EL (cell line): ENCODE measurements around the gene KHK.
"Not testable (repeated sequence)": the region's sequence is repeated elsewhere in the genome, so short reads cannot be mapped to it uniquely, and the experiment has no call there.

Experiments
- DNase-seq: peaks from one replicate; pipeline ENCODE4 v3.0.0-alpha.2; 2016

Gene KHK

DNA sequence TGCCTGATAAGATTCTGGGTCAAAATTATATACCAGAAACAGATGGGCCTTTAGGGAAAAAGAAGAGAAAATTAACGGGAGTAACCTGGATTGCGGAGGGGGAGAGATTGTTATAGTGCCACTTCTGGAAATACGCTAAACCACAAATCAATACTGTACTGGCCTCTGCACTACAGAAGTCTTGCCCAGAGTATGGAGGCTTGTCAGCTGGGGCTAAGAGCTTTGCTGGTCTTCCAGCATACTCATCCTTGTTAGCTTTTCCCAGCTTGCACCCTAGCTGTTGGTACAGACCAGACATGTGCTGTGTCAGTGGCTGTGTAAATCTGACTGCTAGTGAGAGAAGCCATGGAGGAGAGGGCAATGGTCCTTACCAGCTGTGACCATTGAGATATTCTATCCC lies 26.2 kb upstream of the KHK start:
- DNase-seq: no peak

DNA sequence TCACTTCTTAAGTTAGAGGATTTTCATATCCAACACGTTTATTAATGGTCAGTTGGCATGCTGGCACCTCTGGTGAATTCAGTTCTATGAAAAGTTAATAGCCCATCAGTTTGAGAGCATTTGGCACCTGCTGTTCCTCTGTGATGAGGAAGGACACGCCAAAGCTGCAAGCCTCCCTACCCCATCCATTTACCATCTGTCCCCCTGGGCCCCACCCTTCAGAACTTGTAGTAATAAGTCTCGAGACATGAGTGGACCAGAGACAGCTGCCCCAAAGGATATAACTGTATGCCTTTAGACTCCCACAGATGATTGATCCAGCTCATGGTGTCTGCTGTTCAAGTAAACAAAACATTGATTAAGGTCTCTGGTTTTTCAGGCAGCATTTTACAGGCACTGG lies 21.4 kb upstream of the KHK start:
- no peak for DNase-seq

DNA sequence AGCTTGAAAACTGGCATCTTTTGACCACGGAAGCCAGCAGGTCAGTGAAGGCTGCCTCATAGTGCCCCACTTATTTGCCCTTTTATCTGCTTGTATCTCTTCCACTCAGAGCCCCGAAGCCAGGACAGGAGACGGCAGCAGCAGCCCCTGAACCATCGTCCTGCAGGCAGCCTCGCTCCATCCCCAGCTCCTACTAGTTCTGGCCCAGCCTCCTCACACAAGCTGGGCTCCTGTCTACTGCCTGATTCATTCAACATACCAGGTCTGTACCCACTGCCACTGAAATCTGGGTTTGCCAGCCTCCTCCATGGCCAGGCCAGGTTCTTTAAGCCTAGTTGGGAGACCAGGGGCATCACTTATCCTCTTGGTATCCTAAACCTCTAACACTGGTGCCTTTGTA lies 19.2 kb upstream of the KHK start:
- no peak for DNase-seq

DNA sequence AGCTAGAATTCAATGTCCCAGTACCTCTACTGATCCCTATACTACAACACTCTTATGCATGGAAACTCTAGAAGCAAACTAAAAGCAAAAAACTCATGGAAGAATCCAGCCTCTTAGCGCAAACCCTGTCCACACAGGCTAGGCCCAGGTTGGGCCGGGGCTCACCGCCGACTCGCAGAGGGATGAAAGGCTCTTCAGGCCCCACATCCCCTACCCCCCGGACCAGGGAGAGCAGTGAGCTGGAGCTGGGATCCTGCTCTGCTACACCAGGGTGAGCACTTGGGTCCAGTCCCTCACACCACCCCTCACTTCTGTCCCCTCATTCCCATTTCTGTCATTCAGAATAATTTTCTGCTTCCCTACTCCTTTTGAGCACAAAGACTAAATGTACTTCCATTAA lies 17.1 kb upstream of the KHK start:
- DNase-seq: no peak

DNA sequence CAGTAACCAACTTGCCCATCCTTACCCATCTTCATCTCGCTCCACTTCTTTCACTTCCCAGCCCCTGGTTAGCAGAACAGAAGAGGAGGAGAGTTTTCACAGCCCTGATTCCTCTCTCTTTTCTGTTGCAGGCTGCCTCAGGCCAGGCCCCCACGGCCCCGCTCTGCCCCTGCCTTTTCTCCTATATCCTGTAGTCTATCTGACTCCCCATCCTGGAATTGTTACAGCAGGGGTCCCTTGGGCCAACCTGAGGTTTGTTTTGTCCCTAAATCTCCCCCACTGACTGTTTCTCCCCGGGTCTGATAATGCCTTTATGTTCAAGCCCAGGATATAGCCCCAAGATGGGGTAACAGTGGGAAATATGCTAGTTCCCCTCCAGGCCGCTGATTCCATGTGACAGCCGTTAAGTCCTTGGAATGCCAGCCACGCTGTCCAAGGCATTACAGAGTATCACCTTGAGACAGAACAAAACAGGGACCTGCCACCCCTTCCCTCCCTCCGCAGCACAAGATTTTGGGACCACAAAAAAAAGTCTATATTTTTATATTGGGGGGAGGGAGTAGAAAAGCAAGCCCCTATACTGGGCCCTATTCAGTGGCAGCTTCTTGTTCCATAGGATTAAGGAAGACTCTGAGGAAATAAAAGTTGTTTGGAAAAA lies 16.5 kb upstream of the KHK start:
- DNase-seq: no peak

DNA sequence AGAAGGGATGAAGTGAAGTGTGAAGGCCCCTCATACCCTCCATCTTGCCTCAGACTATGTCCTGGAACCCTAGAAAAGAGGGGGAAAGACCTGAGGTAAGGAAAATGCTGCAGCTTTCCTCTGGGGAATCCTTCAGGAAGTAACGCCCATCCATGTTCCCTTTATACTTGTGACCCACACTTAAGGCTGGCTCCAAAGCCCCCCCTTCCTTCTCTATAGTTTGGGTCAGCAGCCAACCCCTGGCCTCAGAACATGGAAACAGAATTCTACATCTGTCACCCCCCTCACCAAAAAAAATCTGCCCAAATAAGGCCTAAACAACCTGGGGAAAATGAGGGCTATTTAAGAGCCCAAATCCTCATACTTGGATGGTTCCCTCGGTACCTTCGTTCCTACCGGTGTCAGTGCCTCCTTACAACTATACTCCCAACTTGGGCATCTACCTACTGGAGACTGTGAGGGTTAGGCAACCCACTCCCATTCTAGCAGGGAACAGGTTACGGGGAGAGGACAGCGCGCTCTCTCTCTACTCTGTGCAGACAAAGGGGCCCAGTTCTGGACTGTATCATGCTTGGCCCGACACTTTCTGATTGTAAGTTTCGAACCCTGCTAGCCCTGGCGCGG lies 15.8 kb upstream of the KHK start:
- DNase-seq: no peak

DNA sequence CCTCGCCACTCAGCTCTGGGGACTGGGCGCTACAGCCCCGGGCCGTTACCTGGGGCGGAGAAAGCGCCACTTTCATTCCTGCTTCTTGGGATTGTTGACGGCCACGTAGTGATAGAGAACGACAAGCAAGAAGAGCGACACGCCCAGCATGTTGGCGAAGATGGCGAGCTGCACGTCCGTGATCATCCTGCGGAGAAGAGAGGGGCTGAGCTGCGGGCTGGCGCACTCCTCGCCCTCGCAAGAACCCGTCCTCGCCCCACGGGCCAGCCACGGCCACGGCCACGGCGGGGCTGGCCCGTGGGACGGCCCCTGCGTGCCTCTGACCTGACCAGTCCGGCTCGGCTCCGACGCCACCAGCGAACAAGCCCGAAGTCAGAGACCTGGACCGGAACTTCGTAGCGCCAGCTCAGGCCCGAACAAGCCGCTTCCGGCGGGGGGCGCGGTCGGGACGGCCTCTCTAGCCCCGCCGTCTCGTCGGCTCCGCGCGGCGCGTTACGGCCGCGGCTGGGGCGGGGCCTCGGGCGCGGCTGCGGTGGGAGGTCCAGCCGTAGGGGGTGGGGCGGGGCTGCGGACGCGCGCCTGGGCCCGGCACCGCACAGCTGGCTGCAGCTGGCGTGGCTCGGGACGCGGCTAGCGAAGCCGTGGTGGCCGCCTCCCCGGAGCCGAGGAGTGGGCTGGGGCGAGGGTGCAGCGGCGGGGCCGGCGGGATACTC lies 15.1 kb upstream of the KHK start, which contains the start of gene OST4:
OST4 (minus strand) TSS at position 378 of the 713 bp plus-strand sequence.
- peak; percentile 91 for DNase-seq

DNA sequence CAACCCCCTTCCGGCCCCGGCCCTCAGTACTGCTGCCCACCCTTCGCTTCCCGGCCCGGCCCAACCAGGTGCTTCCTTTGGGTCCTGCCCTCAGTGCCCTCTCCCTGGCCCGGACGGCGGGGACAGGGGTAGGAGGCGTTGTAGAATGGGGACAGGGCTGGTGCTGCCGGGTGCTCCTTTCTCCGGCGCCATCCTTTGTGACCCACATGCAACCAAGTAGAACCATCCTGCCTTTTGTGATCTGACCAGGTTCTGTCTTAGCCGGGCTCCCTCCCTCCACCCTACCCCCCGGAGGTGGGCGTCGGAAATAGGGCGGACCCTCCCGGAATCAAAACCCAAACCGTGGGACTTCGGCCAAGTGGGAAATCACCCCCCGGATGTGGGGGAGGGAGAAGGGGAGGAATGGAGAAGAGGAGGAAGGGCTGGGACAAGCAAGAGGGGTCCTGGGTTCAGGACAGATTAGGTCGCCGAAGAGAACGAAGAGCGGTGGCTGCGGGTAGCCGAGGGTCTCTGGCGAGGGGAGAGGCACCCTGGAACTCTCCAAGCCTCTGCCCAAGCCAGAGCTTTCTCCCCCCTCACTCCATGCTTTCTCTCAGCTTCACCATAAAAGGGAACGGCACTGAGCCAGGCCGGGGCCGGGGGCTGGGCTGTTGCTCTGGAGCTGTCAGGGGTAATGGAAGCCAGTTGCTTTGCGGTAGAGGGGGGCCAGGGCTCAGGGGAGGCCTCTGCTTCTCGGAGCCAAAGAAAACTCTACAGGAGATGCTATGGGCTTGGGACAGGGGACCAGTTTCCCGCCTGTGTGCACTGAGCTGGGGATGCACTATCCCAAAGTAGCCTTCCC lies 14.4 kb upstream of the KHK start:
- peak; percentile 17 for DNase-seq

DNA sequence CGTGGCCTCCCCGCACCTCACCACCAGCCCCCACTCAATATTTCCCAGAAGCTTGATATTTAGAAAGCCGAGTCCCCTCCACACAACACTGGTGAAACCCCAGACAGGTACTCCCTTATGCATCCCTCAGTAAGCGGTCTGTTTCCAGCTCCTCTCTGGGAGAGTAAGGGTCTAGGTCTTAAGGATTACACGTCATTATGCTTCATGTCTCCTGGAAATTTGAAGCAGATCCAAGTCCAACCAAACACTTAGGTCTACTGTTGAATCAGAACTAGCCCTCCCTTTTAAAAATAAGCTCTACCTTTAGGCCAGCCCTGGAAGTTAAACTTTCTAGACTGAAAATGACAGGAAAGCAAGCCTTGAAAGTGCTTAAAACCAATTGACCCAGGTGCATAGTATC lies 13.7 kb upstream of the KHK start:
- no peak for DNase-seq

DNA sequence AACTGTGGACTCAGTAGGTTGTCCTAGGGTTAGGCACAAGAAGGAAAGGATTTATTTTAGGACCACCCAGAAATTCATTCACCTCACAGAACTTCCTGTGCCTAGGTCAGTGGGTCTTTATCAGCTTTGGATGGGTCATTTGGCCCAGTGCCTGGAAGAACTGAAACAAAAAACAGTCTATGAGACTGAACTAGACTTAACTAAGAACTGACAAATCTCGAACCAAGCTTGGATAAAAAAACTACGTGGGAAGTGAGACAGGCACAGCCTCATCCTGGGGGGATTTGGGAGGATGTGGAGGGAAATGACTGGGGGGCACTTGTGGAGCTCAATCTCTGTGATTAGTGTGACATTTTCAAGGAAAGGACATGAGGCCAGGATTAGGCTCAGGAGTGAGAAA lies 12.8 kb upstream of the KHK start:
- DNase-seq: no peak

DNA sequence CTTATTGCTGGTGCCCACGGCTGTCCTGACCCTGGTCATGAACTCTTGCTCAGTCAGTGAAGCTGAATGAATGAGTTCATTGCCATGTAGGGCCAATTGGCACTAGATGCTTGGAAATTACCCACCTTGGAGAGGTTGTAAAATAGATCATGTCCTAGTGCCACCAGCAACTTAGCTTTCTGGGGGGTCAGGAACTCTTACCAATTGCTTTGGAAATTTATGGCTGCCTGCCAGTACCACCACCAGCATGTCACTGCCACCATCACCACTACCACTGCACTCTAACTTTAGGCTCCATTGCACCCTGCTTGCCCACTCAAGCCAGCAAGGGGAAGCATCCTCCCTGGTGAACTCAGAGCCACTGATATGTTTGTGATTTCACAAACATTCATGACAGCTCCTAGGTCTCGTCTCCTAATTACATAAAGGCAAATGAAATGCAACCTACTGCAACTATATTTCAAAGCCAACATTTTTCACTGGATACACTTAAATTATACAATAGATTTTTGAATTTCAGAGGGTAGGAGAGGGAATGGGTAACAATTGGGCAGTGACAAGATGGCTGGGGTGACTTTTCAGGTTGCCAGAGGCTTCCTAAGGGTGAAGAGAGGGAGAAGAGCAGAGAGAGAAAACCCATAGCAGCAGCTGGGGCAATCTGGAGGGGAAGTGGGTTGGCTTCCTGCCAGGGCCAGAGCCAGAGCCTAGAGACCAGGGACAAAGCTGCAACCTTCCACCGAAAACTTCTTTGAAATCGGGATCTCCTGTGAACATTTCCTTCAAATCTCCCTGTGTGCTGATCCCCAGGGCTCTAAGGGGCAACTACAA lies 11.6 kb upstream of the KHK start:
- DNase-seq: no peak

DNA sequence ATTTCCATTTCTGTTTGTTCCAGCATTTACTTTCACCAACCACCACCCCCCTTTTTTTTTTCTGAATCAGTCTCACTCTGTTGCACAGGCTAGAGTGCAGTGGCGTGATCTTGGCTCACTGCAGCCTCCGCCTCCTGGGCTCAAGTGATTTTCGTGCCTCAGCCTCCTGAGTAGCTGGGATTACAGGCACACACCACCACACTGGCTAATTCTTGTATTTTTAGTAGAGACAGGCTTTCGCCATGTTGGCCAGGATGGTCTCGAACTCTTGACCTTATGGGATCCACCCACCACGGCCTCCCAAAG lies 11.1 kb upstream of the KHK start:
- DNase-seq: not testable (repeated sequence)

DNA sequence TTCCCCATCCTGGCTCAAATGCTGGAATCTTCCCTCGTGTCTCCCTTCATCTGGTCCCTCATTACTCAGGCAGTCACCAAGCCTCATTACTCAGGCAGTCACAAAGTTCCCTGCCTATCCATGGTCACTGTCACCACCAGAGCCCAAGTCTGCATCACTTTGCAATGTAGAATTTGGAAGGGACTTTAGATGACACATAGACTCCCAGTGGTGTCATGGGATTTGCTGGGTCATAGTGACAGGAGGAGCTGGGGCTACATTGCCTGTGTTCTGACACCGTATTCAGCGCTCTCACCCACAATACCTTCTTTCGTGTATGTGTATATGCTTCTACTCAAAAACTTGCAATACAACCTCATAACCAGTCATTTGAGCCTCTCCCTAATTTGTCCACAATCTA lies 10.2 kb upstream of the KHK start:
- no peak for DNase-seq

DNA sequence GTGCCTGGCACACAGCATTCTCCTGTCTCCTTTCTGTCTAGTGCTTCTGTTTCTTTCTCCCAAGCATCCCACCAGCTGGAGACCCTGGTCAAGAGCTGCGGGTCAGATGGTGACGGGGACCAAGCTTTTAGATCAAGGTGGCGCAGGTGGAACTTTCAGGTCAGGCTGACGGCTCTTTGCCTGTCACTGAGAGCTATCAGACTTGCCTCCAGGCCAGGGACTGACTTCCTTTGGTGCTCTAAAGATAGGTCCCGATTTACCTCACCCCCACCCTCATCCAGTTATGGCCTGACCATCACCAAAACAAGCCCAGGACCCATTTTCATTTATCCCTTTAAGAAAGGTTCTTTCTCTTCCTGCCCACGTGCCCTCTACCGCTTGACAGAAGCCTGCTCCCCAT lies 9.3 kb upstream of the KHK start:
- DNase-seq: no peak

DNA sequence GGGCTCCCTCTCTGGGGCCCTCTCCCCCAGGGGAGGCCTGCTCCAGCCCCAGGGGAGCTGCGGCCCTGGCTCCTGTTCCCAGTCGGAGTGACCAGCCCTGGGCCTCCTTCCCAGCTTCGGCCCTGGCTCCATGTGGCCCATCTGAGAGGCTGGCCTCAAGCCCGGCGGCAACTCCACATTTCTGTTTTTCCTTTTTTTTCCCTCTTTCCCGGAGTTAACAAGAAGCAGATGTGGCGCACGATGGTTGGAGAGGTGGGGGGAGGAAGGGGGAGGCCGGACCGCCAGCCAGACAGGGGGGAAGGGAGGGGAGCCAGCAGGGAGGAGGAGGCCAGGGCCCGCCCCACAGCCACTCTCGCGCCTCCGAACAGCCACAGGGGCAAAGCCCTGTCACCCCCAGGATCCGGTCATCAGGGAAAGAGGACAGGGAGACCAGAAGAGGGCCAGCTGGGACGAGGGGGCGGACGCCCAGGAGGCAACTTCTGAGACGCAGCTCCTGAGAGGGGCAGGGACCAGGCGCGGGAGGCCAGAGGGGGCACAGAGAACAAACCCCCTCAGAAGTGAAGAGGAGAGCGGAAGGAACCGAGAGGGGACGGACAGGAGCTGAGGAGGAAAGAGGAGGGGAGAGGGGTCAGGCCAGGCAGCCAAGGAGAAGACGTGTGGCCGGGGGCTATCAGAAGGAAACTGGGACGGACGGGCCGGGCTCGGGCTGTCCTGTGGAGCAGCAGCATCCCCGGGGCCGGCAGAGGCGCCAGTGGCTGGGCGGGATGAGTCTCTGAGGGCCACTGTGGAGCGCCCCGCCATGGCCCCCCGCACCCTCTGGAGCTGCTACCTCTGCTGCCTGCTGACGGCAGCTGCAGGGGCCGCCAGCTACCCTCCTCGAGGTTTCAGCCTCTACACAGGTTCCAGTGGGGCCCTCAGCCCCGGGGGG lies 8.0 kb upstream of the KHK start, which contains the start of gene EMILIN1:
EMILIN1 (plus strand) TSS at position 349 of the 928 bp plus-strand sequence; CDS start at position 800, 451 bp downstream.
- DNase-seq: peak; percentile 96

DNA sequence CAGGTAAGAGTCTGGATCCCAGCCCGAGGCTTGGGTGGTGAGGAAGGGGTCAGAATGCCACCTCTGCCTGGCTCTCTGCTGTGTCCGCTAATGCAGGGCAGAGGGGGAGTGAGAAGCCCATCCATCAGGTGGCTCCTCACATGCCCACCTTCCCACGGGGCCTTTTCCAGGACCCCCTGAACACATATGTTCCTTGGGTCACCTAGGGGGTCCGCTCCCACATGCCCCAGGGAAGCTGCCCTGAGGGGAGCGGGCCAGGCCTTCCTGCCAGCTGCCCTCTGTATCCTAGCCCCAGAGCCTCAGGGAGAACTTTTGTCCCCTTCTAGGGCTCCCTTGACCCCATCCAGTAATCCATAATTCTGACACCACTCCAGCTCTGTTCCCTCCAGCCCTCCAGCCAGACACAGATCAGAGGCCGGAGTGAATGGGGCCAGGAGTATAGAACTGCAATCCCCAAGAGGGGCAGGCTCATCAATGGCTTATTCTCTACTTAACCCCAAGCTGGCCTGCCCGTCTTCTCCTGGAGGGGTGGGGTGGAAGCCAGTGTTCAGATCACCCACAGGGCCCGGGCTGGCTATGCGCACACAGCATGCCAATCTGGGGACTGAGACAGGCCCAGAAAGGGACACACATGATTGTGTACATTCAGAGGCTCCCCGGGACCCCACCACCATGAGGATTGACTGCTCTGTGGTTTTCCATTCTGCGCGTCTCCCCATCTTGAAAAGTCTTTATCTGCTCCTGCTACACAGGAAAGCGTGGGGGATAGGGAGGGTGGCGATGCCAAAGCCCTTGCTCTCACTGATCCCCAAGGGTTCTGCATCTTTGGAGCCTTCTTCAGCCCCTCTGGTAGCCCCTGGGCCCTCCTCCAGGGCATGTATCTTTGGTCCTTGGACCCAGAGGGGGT lies 7.1 kb upstream of the KHK start:
- peak; percentile 26 for DNase-seq

DNA sequence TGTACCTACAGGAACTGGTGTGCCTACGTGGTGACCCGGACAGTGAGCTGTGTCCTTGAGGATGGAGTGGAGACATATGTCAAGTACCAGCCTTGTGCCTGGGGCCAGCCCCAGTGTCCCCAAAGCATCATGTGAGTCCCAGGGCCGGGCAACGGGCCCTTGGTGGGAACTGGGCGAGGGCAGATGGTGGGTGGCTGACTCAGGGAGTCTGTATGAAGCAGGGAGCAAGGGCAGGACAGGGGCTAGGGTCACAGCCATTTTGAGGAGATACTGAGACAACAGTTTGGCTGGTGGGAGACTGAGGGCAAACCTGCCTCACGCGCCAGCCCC lies 6.5 kb upstream of the KHK start:
- peak; percentile 18 for DNase-seq

DNA sequence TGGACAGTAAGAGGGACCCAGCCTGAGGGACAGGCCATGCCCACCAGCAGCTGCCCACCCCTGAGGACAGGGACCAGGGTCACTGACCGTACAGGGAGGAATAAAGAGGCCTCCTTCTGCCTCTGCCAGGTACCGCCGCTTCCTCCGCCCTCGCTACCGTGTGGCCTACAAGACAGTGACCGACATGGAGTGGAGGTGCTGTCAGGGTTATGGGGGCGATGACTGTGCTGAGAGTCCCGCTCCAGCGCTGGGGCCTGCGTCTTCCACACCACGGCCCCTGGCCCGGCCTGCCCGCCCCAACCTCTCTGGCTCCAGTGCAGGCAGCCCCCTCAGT lies 6.0 kb upstream of the KHK start:
- no peak for DNase-seq

DNA sequence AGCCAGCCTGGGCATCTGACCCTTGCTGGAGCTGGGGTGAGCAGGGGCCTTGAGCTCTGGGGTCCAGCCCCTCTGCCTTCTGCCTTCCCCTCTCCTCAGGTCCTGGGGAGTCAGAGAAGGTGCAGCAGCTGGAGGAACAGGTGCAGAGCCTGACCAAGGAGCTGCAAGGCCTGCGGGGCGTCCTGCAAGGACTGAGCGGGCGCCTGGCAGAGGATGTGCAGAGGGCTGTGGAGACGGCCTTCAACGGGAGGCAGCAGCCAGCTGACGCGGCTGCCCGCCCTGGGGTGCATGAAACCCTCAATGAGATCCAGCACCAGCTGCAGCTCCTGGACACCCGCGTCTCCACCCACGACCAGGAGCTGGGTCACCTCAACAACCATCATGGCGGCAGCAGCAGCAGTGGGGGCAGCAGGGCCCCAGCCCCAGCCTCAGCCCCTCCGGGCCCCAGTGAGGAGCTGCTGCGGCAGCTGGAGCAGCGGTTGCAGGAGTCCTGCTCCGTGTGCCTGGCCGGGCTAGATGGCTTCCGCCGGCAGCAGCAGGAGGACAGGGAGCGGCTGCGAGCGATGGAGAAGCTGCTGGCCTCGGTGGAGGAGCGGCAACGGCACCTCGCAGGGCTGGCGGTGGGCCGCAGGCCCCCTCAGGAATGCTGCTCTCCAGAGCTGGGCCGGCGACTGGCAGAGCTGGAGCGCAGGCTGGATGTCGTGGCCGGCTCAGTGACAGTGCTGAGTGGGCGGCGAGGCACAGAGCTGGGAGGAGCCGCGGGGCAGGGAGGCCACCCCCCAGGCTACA lies 4.4 kb upstream of the KHK start:
- DNase-seq: no peak
